ENCODE data around the gene DRC3. TPM values are rescaled to one million over a fixed set of nuclear protein-coding genes. Genes with fewer than 3 reads are reported as not detected.

Gene DRC3
- polyA plus RNA-seq, 3 donors from 2014 or later = 0.52 to 2.1 TPM; not detected in 1

GRCh38 chr17:17964710-17965109 is 8.0 kb upstream of the DRC3 start:
- H3K4me3 Mint-ChIP-seq = no peak overlapping the region
- H3K4me1 Mint-ChIP-seq = peaks cover 16 to 23% of the 10 kb centered on the region in 2 donors
- no peaks in the 10 kb centered on the region for H3K27me3 Mint-ChIP-seq (ENCODE audit: low read depth in 3 of 3)
- H3K9me3 Mint-ChIP-seq = no peaks in the 10 kb centered on the region
- peaks cover 0 to 4% (median 0%) of the 10 kb centered on the region in 3 donors for H3K36me3 Mint-ChIP-seq
- no peak for DNase-seq
- H3K27ac Mint-ChIP-seq = no peak overlapping the region

DNA sequence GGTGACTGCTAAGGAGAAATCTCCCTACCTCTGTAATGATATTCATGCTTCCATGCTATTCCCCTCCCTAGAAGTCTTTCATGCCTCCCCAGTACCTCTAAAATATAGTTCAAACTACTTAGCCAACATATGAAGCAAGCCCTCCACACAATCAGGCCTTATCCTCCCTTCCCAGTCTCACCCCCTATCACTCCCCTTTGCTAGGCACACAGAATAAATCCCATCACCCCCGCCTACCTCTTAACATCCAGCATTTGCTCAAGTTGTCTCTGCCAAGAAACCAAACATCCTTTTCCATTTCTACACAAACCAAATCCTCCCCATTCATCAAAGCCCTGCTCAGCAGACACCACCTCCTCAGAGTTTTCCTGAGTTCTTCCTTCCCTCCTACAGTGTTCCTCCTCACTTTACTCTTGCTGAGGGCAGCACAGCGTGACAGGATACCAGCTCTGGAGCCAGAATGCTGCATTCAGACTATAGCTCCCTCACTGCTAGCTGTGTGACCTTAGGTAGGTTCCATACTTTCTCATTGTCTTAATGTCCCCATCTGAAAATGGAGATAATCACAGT is 7.4 kb upstream of the DRC3 start:
- Mint-ChIP-seq H3K27me3 (ENCODE audit: low read depth in 3 of 3) (no peaks in the 10 kb centered on the region), H3K4me1 (peaks cover 13 to 23% of the 10 kb centered on the region in 2 donors), H3K9me3 (no peaks in the 10 kb centered on the region)

DNA sequence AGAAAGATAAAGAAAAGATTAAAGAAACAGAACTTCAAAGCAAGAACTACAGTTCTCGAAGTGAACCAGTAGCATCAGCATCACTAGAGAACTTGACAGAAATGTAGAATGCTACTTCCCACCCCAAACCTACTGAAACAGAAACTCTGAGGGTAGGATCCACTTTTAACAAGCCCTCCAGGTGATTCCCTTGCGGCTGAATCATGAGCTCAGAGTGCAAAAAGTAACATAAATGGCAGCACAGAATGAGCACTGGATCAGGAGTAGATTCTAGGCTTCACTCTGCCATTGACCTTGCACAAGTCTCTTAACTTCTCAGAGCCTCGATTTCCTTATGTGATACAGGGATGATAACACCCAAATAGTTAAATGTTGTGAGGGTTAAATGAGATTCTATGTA is 6.3 kb upstream of the DRC3 start:
- Mint-ChIP-seq H3K27me3 (ENCODE audit: low read depth in 3 of 3) (peaks cover 0 to 2% (median 0%) of the 10 kb centered on the region in 3 donors), H3K36me3 (peaks cover 0 to 4% (median 0%) of the 10 kb centered on the region in 3 donors), H3K4me3 (no peak overlapping the region), H3K27ac (peak overlapping the region in 1 of 6 donors; percentile 35), H3K4me1 (peaks cover 20 to 35% of the 10 kb centered on the region in 2 donors), H3K9me3 (no peaks in the 10 kb centered on the region)
- DNase-seq = no peak

More for the DNA sequence above, 7.4 kb upstream of the DRC3 start:
- no peak for DNase-seq
- peak overlapping the region in 1 of 6 donors; percentile 6 for H3K27ac Mint-ChIP-seq
- H3K4me3 Mint-ChIP-seq = no peak overlapping the region
- peaks cover 0 to 4% (median 0%) of the 10 kb centered on the region in 3 donors for H3K36me3 Mint-ChIP-seq

DNA sequence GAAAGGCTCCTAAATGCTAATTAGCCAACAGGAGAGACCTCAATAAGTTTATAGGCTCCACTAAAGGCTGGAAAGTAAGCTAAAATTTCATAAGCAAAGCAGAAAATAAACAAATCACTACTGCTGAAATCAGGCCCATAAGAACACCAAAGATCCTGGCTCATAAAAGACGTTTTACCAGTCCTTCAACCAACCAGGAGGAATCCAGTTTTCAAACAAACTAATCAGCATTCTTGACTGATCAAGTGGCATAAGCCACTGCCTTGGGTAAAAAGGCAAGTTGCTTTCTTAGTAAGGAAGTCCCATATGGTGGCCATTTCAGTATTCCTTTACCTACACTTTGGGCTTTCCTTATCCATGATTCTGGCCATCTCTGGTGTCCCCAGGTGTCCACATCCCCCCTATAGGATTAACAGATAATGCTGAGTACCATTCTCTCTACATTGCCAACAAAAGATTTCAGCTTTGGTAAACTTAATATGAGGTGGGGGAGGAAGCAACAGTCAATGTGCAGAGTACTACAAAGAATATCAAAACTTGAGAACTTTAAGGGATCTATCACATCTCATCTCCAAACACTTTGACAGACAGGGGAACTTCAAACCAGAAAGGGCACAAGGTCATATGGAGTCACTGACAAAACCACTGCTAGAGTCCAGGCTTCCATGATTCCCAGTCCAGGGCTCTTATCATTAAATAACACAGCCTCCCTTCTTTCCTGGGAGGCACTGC is 1.8 kb upstream of the DRC3 start:
- H3K36me3 Mint-ChIP-seq = no peaks in the 10 kb centered on the region
- H3K27ac Mint-ChIP-seq = peak overlapping the region; percentile 54 to 91 (median 86)
- no peaks in the 10 kb centered on the region for H3K9me3 Mint-ChIP-seq
- peaks cover 6 to 13% (median 10%) of the 10 kb centered on the region in 3 donors for H3K27me3 Mint-ChIP-seq (ENCODE audit: low read depth in 3 of 3)
- peak overlapping the region; percentile 72 to 88 (median 83) for H3K4me3 Mint-ChIP-seq
- H3K4me1 Mint-ChIP-seq = peaks cover 31 to 47% of the 10 kb centered on the region in 2 donors
- no peak for DNase-seq

DNA sequence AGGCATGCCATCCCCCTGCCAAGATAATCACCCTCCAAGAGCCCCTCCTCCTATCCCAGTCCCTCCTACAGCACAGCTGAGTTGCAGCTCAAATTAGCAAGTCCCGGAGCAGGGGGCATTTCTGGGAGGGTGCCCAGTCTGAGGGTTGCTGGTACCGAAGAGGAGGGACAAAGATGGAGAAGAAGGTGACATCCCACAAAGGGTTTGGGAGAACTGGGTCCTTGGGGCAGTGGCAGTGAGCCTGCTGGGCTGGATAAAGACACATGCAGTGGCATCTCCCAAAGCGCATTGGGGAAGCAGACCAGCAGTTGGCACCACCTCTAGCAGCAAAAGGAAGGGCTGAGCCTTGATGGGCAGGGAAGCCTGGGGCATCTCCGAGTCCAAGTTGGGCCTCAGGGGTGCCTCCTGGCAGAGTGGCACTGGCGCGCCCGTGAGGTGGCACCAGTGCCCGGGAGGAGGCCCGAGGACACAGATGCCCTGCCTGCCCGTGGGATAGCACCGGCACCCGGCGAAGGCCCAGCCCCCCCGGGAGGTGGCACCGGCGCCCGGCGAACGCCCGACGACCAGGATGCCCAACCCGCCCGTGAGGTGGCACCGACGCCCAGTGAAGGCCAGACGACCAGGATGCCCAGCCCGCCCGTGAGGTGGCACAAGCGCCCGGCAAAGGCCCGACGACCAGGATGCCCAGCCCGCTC is 1.1 kb upstream of the DRC3 start:
- no peaks in the 10 kb centered on the region for H3K36me3 Mint-ChIP-seq
- H3K4me1 Mint-ChIP-seq = peaks cover 31 to 47% of the 10 kb centered on the region in 2 donors
- no peaks in the 10 kb centered on the region for H3K9me3 Mint-ChIP-seq
- peak in 1 of 3 donors; percentile 7 for DNase-seq
- peak overlapping the region; percentile 72 to 97 (median 83) for H3K4me3 Mint-ChIP-seq
- peak overlapping the region; percentile 81 to 91 (median 88) for H3K27ac Mint-ChIP-seq
- peaks cover 6 to 14% (median 10%) of the 10 kb centered on the region in 3 donors for H3K27me3 Mint-ChIP-seq (ENCODE audit: low read depth in 3 of 3)

- no peak for DNase-seq
- Mint-ChIP-seq H3K4me3 (peak overlapping the region; percentile 94 to 97 (median 95)), H3K36me3 (no peaks in the 10 kb centered on the region), H3K27ac (peak overlapping the region; percentile 88 to 97 (median 96)), H3K4me1 (peaks cover 25 to 41% of the 10 kb centered on the region in 2 donors), H3K27me3 (ENCODE audit: low read depth in 3 of 3) (peaks cover 9 to 14% (median 10%) of the 10 kb centered on the region in 3 donors), H3K9me3 (no peaks in the 10 kb centered on the region)
Observed at GRCh38 chr17:17972952-17973254, 241 bp downstream of the DRC3 start.

DNA sequence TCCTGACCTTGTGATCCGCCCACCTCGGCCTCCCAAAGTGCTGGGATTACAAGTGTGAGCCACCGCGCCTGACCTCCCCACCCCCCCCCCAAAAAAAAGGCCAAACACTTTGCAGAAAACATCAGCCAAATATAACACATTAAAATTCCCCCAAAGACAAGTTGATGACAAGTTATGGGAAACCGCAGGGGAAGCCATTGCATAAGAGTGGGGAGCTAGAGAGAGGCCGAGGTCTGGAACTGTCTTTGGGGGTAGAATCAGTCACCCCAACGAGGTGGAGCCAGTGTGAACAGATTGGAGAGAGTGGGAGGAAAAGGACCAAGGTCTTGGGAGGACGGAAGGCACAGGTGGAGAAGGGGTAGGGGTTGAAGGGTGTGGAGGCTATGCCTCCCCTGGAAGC is 2.8 kb downstream of the DRC3 start:
- no peak overlapping the region for H3K27ac Mint-ChIP-seq

DNA sequence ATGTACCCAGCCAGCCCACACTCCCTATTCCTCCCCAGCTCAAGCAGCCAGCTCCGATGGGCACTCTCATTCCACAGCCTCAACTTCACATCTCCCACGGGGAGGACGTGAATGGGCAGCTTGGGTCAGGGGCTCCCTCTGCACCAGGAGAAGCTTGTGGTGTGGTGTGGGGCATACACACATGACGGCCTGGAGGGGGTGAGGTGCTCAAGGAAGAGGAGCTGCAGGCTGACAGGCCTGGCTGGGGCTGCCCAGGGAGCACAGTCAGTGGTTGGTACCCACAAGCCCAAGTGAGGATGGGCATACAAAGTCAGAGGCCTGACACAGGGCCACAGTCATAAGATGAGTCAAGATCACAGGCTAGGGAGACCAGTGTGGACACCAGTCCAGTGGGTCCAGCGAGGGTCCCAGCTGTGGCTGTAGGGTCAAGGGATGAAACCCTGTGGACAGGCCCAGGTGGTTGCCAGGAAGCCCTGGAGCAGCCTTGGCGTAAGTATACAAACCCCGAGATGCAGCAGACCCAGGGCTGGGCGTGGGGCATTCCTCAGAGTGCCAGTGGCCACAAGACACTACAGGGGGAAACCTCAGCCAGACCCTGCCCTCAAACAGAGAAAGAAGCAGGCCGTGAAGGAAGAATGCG is 4.4 kb downstream of the DRC3 start:
- Mint-ChIP-seq H3K27ac (peak overlapping the region in 1 of 6 donors; percentile 40), H3K36me3 (no peaks in the 10 kb centered on the region), H3K27me3 (ENCODE audit: low read depth in 3 of 3) (peaks cover 9 to 10% (median 10%) of the 10 kb centered on the region in 3 donors), H3K4me1 (peaks cover 11 to 17% of the 10 kb centered on the region in 2 donors), H3K4me3 (no peak overlapping the region), H3K9me3 (no peaks in the 10 kb centered on the region)
- no peak for DNase-seq

More for the DNA sequence above, 2.8 kb downstream of the DRC3 start:
- Mint-ChIP-seq H3K4me3 (peak overlapping the region in 1 of 5 donors; percentile 10), H3K27me3 (ENCODE audit: low read depth in 3 of 3) (peaks cover 9 to 14% (median 10%) of the 10 kb centered on the region in 3 donors), H3K9me3 (no peaks in the 10 kb centered on the region), H3K4me1 (peaks cover 22 to 29% of the 10 kb centered on the region in 2 donors), H3K36me3 (no peaks in the 10 kb centered on the region)
- no peak for DNase-seq

- no peak overlapping the region for H3K27ac Mint-ChIP-seq
- H3K9me3 Mint-ChIP-seq = no peaks in the 10 kb centered on the region
- peaks cover 1 to 3% (median 2%) of the 10 kb centered on the region in 3 donors for H3K27me3 Mint-ChIP-seq (ENCODE audit: low read depth in 3 of 3)
- peaks cover 1 to 2% of the 10 kb centered on the region in 2 donors for H3K4me1 Mint-ChIP-seq
- no peak for DNase-seq
- no peak overlapping the region for H3K4me3 Mint-ChIP-seq
- no peaks in the 10 kb centered on the region for H3K36me3 Mint-ChIP-seq
Observed at GRCh38 chr17:17978481-17979424, 6.1 kb downstream of the DRC3 start.

- Mint-ChIP-seq H3K4me1 (no peaks in the 10 kb centered on the region), H3K4me3 (no peak overlapping the region), H3K36me3 (no peaks in the 10 kb centered on the region), H3K27me3 (ENCODE audit: low read depth in 3 of 3) (peaks cover 0 to 3% (median 1%) of the 10 kb centered on the region in 3 donors), H3K9me3 (no peaks in the 10 kb centered on the region), H3K27ac (no peak overlapping the region)
- no peak for DNase-seq
Observed at GRCh38 chr17:17979778-17980177, 7.1 kb downstream of the DRC3 start.

DNA sequence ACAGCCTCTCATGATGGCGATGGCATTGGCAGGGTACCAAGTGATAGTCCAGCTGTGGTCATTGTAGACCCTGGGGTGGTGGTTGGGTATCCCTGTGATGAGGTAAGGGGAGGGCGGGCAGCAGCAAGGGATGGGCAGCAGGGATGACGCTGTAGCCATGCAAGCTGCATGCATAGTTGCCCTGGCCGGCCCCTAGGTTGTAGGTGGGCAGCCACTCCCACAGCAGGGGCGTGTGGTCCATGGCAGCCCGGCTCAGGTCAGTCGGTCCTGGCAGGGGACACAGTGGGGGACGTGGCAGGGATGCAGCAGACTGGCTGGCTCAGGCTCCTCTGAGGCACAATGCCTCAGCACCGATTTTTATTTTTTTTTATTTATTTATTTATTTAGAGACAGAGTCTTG is 8.7 kb downstream of the DRC3 start:
- no peaks in the 10 kb centered on the region for H3K36me3 Mint-ChIP-seq
- H3K4me1 Mint-ChIP-seq = no peaks in the 10 kb centered on the region
- no peak overlapping the region for H3K4me3 Mint-ChIP-seq
- H3K9me3 Mint-ChIP-seq = no peaks in the 10 kb centered on the region
- DNase-seq = no peak
- H3K27me3 Mint-ChIP-seq (ENCODE audit: low read depth in 3 of 3) = peaks cover 0 to 3% (median 2%) of the 10 kb centered on the region in 3 donors
- no peak overlapping the region for H3K27ac Mint-ChIP-seq

DNA sequence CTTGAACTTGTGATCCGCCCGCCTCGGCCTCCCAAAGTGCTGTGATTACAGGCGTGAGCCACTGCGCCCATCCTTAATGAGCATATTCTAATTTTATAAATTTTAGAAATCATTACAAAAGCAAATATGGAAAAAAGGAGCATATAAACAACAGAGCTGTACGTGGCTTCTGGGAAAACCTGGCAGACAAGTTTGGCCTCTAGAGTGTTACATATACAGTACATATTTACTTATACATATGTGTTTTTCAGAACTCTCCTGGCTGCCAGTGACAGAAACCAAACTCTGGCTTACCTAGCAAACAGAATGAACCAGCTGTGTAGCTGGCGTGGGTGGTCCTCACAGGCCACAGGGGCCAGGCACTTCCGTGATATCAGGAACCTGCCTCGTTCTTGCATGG is 10.1 kb downstream of the DRC3 start:
- H3K27ac Mint-ChIP-seq = no peak overlapping the region
- no peaks in the 10 kb centered on the region for H3K36me3 Mint-ChIP-seq
- no peaks in the 10 kb centered on the region for H3K9me3 Mint-ChIP-seq
- H3K4me1 Mint-ChIP-seq = no peaks in the 10 kb centered on the region
- DNase-seq = no peak
- H3K4me3 Mint-ChIP-seq = no peak overlapping the region
- H3K27me3 Mint-ChIP-seq (ENCODE audit: low read depth in 3 of 3) = peaks cover 0 to 2% (median 0%) of the 10 kb centered on the region in 3 donors

GRCh38 chr17:17983376-17983775 is 10.7 kb downstream of the DRC3 start:
- Mint-ChIP-seq H3K36me3 (no peaks in the 10 kb centered on the region), H3K27me3 (ENCODE audit: low read depth in 3 of 3) (peaks cover 0 to 2% (median 0%) of the 10 kb centered on the region in 3 donors), H3K4me1 (no peaks in the 10 kb centered on the region), H3K4me3 (no peak overlapping the region), H3K9me3 (no peaks in the 10 kb centered on the region), H3K27ac (no peak overlapping the region)
- no peak for DNase-seq

Measured in immature natural killer cell (primary cell).